ENCODE data around the gene TSPAN33.
"Not testable (repeated sequence)": the region's sequence is repeated elsewhere in the genome, so short reads cannot be mapped to it uniquely, and the experiment has no call there.

TSPAN33 gene, protein sequence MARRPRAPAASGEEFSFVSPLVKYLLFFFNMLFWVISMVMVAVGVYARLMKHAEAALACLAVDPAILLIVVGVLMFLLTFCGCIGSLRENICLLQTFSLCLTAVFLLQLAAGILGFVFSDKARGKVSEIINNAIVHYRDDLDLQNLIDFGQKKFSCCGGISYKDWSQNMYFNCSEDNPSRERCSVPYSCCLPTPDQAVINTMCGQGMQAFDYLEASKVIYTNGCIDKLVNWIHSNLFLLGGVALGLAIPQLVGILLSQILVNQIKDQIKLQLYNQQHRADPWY

DNA sequence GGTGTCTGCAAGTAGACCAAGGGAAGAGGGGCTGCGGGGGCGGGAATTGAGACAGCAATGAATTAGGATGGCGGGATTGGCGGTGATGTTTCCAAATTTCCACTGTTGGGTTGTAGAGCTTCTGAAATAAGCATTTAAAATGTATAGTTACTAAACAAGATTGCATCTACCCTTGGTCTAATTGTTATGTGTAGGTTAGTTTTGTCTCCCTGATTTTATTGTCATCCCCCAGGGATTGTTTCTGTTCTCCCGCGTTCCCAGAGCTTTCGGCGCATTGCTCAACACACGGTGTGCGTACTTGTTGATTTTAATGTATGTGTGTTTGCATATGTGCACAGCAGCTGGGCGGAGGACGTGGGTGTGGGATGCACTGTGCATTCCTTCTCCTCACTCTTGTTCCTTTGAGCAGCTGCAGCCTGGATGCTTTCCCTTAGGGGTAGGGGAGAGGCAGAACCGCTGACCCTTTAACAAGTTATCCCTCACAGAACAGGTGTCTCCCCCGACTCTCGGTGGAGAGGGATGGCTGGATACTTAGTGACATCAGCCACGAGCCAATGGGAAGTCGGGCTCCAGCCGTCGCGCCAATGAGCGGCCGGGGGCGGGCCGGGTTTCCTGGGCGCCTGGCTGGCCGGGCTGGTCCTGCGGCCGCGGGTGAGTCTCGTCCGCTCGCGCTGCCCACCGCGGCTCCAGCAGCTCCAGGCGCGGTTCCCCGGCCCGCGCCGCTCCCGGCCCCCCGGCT is at the start of gene TSPAN33:
TSS of gene TSPAN33 (plus strand) at position 613 of the 739 bp plus-strand sequence. CDS start 274 bp downstream, outside the sequence.
- peak; percentile 54 for DNase-seq

DNA sequence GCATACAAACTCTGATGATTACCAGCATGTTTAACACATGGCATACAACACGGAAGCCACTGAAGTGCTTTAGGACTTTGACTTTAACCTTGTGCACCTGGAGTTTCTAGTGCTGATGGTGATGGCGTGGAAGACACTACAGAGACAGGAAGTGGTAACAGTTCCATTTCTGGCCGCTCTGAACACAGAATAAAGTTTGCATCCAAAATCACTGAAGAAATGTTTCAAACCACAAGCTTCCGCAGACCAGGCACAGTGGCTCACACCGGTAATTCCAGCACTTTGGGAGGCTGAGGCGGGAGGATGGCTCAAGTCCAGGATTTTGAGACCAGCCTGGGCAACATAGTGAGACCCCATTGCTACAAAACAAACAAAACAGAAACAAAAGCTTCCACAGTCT is 49.2 kb upstream of the TSPAN33 start:
- DNase-seq: no peak

DNA sequence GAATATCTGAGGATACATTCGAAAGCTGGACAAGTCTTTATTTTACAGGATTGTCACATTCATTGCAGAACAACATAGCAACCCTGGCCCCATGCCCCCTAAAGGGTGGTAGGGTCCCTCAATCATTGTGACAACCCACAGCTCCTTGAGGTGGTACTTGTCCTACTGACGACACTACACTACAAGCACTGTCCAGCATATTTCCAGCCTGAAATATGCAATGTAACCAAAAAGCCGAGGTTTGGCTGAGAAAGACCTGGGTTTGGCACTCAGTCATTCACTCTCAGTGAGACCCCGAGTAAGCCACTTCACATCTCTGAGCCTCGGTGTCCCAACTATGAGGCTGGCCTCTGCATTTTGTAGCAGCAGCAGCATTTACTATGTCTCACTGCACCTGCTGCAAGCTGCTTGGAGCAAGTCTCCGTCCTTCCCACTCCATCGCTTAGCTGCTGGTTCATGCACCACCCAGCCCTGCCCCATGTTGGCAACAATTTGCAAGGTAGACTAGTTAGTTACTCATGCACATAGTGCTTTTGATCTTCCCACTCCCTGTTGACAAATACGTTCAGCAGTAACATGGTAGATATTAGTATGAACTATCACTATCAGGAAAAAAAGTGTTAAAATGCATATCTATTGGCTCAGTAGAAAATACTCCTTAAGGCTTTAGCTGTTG is 46.0 kb upstream of the TSPAN33 start:
- DNase-seq: no peak

DNA sequence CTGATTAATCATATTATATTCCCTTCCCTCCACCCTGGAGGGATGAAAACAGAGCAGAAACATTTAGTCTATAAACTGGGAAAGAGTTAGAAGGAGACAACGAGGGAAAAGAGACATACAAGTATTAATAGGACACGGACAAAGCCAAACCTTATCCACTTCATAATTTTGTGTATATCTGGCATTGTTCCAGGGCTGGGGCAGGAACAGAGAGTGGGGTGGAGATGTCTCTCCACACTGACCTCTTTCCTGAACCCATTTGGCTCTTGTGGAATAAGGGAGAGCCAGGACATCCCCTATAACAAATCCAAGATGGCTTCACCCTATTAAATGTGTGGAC is 43.7 kb upstream of the TSPAN33 start:
- DNase-seq: no peak

DNA sequence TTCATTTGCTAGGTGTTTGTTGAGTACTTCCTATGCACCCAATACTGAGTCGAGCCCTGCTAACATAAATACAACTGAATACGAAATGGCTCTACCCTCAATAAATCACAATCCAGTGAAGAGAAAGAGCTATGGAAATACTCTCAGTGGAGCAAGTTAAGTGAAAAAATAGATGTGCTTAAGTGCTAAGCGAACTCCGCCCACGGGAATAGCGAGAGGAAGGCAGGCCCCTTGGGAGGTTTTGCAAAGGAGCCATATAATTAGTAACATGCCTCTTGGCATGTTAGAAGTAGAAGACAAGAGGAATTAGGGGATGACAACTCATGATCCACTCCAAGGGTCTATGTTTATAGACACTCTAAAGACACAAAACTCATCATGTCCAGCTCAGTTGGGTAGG is 42.8 kb upstream of the TSPAN33 start:
- peak; percentile 5 for DNase-seq

DNA sequence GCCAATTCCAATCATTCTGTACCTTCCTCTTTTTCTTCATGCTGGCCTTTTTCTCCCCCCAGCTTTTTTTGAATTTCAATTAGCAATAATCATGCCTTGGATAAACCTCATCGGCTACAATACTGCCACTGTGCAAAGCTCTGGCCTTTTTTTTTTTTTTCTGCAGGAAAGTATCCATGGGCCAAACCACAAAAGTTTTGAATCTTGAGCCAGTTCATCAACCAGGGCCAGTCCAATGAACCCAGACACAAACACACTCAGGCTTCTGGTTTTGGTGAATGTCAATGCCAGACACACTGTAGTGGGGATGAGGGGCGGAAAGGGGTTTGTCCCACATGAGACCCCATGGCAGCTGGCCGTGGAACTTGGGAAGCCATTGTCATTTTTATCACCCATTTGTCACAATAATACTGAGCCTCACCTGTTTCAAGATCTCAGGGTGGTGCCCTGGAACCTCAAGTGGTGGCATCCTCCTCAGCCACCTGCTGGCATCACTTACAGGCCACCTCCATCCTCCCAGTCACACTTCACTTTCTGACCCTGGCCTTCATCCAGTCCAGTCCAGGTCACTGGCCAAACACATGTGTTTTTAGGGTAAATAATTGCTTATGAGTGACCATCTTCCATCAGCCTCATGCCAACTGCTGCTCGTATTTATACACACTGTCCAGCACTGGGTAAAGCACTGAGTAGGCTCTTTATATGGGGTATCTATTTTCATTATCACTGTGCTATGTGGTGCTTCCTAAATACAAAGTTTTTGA is 40.8 kb upstream of the TSPAN33 start:
- no peak for DNase-seq

DNA sequence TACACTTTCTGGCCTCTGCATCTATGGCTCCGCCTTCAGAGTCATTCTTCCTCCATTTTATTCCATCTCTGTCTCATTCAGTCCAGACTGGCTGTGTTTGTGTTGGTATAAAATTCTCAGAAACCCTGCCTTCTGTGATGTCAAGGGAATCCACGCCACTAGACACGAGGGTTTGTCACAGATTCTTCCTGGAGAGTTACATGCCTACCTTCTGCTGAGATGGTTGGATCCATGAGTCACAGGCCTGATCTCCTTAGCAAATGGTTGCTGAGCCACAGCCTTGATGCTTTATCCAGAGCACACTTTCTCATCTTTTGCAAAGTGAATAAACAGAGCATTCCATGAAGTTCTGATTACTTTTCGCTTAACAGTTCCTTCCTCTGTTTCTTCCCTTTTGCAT is 35.9 kb upstream of the TSPAN33 start:
- DNase-seq: no peak

DNA sequence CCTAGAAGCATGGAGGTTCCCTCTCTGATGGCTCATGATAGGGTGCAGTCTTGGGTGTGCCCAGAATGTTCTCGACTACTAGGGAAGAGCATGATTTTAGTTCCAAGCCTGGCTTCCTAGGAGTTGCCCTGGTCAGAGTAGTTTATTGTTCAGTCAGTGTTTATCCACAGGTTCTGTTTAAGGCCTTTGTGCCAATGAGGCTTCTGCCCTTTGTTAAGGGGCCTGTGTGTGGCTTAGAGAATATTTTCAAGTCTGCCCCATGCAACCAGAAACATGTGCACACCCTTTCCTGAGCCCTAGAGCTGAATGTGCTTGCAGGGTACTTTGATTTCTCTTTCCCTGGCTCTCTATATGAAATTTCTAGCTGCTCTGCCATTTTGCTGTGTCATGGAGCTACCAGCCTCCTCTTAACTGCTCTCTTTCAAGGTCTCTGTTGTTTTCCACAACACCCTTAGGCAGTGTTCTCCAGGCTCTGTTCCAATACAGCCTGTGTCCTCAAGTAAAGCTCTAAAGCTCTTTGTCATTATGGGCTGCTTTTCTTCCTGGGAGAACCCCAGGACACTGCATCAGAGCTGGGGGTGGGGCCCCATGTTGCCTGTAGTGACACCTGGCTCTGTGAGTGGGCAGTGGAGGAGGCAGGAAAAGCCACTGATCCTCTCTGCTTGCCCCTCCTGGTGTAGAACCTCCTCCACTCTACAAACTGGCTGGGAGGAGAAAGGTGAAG is 34.1 kb upstream of the TSPAN33 start:
- peak; percentile 68 for DNase-seq

DNA sequence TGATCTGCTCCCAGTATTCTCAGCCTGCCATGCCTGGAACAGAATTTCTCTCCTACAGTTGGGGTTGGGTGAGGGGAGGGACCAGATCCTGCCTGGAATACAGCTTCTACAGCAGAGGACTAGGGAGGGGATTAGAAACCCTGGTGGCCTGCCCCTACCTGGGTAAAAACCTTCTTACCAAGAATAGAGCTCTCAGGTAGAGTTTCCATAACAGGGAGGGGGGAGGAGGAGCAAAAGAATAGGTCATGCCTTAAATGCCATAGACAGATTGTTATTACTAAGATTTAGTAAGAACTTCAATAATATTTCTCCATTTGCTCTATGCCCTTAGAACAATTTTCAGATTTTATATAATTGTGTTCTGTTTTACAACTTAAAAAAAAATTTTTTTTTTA is 33.5 kb upstream of the TSPAN33 start:
- DNase-seq: no peak

DNA sequence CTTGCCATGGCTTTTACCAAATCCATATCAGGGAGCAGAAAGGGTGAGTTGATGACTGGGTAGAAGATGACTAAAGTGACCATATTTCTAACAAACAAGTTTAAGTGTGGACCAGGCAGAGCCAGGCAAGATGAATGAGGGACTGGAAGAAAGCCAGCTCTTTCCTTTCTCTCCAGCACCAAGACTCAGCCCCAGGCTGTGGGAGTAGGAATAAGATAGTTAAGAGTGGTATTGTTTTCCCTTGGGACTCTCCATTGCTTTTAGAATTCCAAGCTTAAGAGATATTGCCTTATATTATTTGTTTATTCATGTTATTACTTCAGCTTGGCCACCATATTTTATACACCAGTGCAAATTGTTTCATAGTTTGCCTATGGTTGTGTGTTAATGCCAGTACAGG is 28.8 kb upstream of the TSPAN33 start:
- DNase-seq: no peak

DNA sequence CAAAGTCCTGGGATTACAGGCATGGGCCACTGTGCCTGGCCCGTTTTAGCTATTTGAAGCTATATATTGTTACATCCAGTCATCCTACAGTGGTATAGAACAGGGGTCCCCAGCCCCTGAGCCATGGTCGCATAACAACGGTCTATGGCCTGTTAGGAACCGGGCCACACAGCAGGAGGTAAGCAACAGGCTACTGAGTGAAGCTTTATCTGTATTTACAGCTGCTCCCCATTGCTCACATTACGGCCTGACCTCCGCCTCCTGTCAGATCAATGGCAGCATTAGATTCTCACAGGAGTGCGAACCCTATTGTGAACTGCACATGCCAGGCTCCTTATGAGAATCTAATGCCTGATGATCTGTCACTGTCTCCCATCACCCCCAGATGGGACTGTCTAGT is 26.3 kb upstream of the TSPAN33 start:
- DNase-seq: no peak

DNA sequence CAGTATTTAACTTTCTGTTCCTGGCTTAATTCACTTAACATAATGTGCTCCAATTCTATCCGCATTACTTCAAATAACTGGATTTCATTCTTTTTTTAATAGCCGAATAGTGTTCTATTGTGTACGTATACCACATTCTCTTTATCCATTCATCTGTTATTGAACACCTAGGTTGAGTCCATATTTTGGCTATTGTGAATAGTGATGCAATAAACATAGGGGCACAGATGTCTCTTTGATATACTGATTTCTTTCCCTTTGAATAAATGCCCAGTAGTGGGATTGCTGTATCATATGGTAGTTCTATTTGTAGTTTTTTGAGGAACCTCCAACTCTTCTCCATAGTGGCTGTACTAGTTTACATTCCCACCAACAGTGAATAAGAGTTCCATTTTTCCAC is 25.5 kb upstream of the TSPAN33 start:
- DNase-seq: no peak

DNA sequence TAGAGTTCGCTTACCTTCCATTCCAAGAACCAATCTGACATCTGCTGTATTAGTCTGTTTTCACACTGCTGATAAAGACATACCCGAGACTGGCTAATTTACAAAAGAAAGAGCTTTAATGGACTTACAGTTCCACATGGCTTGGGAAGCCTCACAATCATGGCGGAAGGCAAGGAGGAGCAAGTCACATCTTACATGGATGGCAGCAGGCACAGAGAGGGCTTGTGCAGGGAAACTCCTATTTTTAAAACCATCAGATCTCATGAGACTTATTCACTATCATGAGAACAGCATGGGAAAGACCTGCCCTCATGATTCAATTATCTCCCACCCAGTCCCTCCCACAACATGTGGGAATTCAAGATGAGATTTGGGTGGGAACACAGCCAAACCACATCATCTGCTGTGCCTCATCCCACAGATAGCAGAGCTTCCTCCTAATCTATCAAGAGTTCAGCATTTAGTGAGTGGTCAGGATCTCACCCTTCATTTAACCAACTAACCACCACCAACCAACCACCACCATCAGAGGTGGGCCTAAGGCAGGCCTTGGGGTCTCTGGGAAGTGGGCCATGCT is 22.9 kb upstream of the TSPAN33 start:
- DNase-seq: not testable (repeated sequence)

DNA sequence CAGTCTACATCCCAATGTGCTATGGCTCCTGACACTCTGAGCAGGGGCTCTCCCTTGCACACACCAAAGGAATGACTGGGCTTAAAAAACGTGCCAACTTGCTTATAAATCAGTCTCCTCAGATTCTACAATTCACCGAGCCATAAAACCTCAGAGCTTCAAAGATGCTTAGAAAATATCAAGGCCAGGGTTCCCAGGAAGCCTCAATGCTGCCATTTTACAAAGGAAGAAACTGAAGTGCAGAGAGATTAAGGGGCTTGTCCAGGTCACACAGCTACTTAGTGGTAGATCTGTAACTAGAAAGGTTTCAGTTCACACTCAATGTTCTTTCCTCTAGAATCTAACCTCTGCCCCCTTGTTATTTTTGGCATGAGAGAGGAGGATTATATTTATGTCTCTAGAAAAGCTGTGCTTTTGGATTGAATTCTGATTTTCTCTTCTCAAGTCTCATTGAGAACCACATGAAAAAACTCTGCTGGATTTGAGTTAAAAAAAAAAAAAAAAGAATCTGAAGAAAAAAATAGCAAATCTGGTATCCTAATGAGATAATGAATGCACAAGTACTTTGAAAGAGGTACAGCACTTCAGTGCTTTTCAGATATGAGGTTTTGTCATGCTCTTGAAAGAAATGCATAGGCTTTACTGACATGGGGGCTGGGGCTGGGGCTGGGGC is 22.3 kb upstream of the TSPAN33 start:
- no peak for DNase-seq

DNA sequence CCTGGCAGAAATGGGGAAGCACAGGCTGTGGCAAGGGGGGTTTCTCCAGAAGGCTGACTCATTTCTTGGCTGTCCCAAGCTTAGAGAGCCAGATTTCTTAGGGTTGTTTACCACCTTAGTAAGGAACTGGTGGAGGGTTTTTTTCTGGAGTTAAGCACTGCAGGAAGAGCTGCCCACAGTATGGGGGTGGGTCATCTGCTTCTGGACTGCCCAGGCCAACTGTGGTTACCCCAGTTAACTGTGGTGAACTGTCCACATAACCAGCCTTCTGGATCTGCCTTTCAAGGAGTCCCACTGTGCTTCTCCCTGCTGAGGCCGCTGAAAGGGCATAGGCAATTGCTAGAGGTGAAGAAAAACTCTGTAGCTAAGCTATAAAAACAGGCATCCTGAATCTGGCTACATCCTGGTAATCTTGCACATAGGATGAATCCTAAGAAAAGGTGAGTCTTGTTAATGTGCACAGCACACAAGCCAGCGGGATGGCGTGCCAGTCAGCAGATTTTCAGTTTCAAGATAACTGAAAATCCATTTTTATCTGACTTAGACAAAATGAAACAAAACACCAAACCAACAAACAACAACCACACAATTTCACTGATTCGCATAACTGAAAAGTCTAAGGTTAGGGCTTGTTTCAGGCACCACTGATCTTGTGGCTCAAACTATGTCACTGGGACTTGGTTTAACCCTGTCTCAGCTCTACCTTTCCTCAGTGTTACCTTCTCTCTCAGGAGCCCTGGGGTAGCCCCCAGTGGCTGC is 21.6 kb upstream of the TSPAN33 start:
- DNase-seq: no peak

DNA sequence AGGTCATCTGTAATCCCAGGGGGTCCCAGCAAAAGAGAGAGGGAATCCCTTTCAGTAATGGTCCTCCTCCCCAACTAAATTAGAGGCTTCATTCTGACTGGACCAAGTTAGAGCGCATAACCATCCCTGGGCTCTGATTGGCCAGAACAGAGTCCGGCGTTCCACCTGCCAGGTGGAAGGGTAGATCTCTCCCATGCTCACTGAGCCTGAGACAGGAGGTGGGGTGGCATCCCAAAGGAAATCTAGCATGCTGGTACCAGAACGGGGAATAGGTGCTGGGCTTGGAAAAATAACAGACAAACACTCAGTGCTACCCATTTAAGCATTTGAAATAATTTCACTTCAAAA is 21.0 kb upstream of the TSPAN33 start:
- no peak for DNase-seq

DNA sequence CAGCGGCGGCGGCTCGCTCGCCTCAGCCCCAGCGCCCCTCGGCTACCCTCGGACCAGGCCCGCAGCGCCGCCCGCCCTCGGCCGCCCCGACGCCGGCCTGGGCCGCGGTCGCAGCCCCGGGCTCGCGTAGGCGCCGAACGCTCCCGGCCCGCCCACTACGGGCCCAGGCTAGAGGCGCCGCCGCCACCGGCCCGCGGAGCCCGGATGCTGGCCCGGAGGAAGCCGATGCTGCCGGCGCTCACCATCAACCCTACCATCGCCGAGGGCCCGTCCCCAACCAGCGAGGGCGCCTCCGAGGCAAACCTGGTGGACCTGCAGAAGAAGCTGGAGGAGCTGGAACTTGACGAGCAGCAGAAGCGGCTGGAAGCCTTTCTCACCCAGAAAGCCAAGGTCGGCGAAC is 18.2 kb upstream of the TSPAN33 start:
- no peak for DNase-seq

DNA sequence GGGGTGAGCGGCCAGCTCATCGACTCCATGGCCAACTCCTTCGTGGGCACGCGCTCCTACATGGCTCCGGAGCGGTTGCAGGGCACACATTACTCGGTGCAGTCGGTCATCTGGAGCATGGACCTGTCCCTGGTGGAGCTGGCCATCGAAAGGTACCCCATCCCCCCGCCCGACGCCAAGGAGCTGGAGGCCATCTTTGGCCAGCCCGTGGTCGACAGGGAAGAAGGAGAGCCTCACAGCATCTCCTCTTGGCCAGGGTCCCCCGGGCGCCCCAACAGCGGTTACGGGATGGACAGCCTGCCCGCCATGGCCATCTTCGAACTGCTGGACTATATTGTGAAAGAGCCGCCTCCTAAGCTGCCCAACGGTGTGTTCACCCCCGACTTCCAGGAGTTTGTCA is 17.4 kb upstream of the TSPAN33 start:
- DNase-seq: no peak

DNA sequence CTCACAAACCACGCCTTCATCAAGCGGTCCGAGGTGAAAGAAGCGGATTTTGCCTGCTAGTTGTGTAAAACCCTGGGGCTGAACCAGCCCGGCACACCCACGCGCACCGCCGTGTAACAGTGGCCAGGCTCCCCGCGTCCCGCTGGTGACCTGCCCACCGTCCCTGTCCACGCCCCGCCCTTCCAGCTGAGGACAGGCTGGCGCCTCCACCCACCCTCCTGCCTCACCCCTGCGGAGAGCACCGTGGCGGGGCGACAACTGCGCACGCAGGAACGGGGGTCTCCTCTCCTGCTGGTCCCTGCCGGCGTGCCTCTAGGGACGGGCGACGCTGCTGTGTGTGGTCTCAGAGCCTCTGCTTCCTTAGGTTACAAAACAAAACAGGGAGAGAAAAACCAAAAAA is 16.9 kb upstream of the TSPAN33 start:
- DNase-seq: no peak

DNA sequence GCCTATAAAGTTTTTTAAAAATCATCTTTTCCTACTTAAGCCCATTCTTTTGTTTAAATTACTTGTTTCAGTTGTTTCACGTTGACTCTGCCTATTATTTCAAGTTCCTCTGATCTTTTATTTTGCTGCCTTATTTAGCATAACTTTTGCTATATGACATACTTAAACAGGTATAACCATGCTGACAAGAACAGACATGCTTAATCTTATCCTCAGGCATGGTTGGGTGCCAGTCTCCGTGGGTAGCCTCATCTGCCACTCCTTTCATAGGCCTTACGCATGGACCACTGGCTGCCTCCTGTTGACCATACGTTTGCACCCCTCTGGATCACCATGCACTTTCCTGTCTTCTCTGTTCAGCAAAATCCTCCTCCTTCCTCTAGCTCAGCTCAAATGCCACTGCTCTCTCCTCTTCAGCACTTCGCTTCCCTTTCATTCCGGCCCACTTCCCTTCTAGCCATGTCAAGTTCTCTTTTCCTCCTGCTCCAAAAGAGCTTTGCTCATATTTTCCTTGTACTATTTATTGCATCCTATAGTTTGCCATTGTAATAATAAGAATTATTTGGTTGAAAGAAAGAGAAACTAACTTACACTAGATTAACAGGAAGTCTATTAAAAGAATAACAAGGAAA is 10.0 kb upstream of the TSPAN33 start:
- DNase-seq: no peak

All from NCI-H1436 (cell line).